ENCODE data around the gene MCM9.

GRCh38 chr6:118784641-118785164 is 150.3 kb downstream of the MCM9 start:
- TF ChIP-seq RFX5 (IDR thresholded peaks at IDR 0.05; ENCODE audit: low read depth, low read length) = no peak
- no peak for TF ChIP-seq RAD21 (IDR thresholded peaks at IDR 0.05; ENCODE audit: low read length)
- no peak for TF ChIP-seq CTCF (conservative IDR thresholded peaks at IDR 0.05; ENCODE audit: low read depth, low read length)
- TF ChIP-seq POLR2A (IDR thresholded peaks at IDR 0.05; ENCODE audit: low read depth, low read length) = no peak
- TF ChIP-seq CEBPB (IDR thresholded peaks at IDR 0.05; ENCODE audit: low read depth, low read length) = no peak
- no peak for TF ChIP-seq MAZ (IDR thresholded peaks at IDR 0.05; ENCODE audit: borderline replicate concordance, low read depth, low read length)
- TF ChIP-seq MXI1 (IDR thresholded peaks at IDR 0.05; ENCODE audit: borderline replicate concordance, low read depth, low read length) = no peak
- no peak for TF ChIP-seq USF2 (IDR thresholded peaks at IDR 0.05; ENCODE audit: low read depth, low read length)
- no peak for TF ChIP-seq SMC3 (IDR thresholded peaks at IDR 0.05; ENCODE audit: low read depth, low read length)
- TF ChIP-seq FOS (IDR thresholded peaks at IDR 0.05; ENCODE audit: low read depth, low read length) = no peak
- TF ChIP-seq BHLHE40 (IDR thresholded peaks at IDR 0.05; ENCODE audit: low read depth, low read length) = no peak
- TF ChIP-seq NFE2L2 (IDR thresholded peaks at IDR 0.05; ENCODE audit: low read depth, low read length) = no peak

Measured in IMR-90 (cell line).